HCT116 (cell line): ENCODE data around the gene ZNHIT6.

Source experiments
- CEBPB ChIP-seq: IDR thresholded peaks from 2 replicates; pipeline ENCODE4 v1.6.1; 2012; ENCODE audit warnings: low read depth
- EZH2 ChIP-seq: fragments of 200-600 bp; sonication (generic); IDR thresholded peaks from 2 replicates; pipeline ENCODE4 v1.6.1; 2017; ENCODE audit warnings: antibody characterized with exemption, mixed run types
- EZH2phosphoT487 ChIP-seq: fragments of 200-600 bp; IDR thresholded peaks from 2 replicates; pipeline ENCODE4 v1.6.1; 2018; ENCODE audit warnings: antibody characterized with exemption, borderline replicate concordance
- FOSL1 ChIP-seq: IDR thresholded peaks from 2 replicates; pipeline ENCODE4 v1.6.1; 2012; ENCODE audit warnings: low read depth
- JUND ChIP-seq: IDR thresholded peaks from 2 replicates; pipeline ENCODE4 v1.6.1; 2012
- POLR2A ChIP-seq: IDR thresholded peaks from 2 replicates; pipeline ENCODE4 v1.7.0; 2011; ENCODE audit warnings: borderline replicate concordance; ENCODE audit not compliant: insufficient read depth, insufficient read length; ENCODE audit errors: extremely low read depth
- POLR2AphosphoS5 ChIP-seq: IDR thresholded peaks from 2 replicates; pipeline ENCODE4 v1.6.1; 2011; ENCODE audit warnings: mild to moderate bottlenecking, low read depth, low read length, moderate library complexity
- RAD21 ChIP-seq: IDR thresholded peaks from 2 replicates; pipeline ENCODE4 v1.6.1; 2012; ENCODE audit warnings: low read depth, mild to moderate bottlenecking
- TCF7L2 ChIP-seq: IDR thresholded peaks from 2 replicates; pipeline ENCODE4 v1.7.0; 2011; ENCODE audit warnings: borderline replicate concordance, inconsistent platforms; ENCODE audit not compliant: insufficient read depth, insufficient read length; ENCODE audit errors: extremely low read depth
- TF ChIP-seq, protein P1 (sequence below), 3 experiments: fragments of 200-600 bp in 1 of 3; sonication (generic) in 1 of 3; IDR thresholded peaks in 2 of 3; conservative IDR thresholded peaks in 1 of 3; 2 replicates each; pipeline ENCODE4 v1.5.1; 2012 to 2017; ENCODE audit warnings: low read depth in 2 of 3, low read length in 2 of 3, antibody characterized with exemption in 1 of 3, borderline replicate concordance in 1 of 3, control low read depth in 1 of 3, mild to moderate bottlenecking in 1 of 3, mixed read lengths in 1 of 3, mixed run types in 1 of 3, moderate library complexity in 1 of 3; ENCODE audit not compliant: insufficient read depth in 1 of 3
- TF ChIP-seq, protein P2 (sequence below): IDR thresholded peaks from 2 replicates; pipeline ENCODE4 v1.6.1; 2012
- TF ChIP-seq, protein P3 (sequence below): IDR thresholded peaks from 2 replicates; pipeline ENCODE4 v1.6.1; 2012
- TF ChIP-seq, protein P4 (sequence below): IDR thresholded peaks from 2 replicates; pipeline ENCODE4 v1.6.1; 2012; ENCODE audit warnings: low read depth

DNA sequence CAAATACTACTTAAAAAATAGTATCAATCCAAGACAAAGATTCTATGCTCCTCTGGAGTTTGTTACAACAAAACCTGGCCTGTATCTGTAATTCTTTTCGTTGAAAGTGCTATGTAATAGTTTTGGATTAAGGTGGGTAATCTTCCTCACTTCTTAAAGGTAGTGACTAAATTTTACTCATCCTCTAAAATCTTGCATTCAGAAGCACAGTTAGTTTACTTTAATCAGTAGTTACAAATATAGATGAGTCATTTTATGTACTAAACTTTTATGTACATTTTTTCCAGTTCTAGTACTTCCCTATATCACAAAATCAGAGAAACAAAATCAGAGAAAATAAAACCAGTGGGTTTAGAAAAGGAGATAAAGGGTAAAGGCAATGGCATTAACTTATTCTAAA, 51.3 kb downstream of the ZNHIT6 start:
- TF ChIP-seq, protein P1, sequence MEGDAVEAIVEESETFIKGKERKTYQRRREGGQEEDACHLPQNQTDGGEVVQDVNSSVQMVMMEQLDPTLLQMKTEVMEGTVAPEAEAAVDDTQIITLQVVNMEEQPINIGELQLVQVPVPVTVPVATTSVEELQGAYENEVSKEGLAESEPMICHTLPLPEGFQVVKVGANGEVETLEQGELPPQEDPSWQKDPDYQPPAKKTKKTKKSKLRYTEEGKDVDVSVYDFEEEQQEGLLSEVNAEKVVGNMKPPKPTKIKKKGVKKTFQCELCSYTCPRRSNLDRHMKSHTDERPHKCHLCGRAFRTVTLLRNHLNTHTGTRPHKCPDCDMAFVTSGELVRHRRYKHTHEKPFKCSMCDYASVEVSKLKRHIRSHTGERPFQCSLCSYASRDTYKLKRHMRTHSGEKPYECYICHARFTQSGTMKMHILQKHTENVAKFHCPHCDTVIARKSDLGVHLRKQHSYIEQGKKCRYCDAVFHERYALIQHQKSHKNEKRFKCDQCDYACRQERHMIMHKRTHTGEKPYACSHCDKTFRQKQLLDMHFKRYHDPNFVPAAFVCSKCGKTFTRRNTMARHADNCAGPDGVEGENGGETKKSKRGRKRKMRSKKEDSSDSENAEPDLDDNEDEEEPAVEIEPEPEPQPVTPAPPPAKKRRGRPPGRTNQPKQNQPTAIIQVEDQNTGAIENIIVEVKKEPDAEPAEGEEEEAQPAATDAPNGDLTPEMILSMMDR (IDR thresholded peaks at IDR 0.05 in 2 of 3, conservative IDR thresholded peaks at IDR 0.05 in 1 of 3; ENCODE audit: borderline replicate concordance in 1 of 3, insufficient read depth in 1 of 3, low read depth in 2 of 3, low read length in 2 of 3): no peak
- TF ChIP-seq, protein P2, sequence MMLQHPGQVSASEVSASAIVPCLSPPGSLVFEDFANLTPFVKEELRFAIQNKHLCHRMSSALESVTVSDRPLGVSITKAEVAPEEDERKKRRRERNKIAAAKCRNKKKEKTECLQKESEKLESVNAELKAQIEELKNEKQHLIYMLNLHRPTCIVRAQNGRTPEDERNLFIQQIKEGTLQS: no peak
- no peak for TF ChIP-seq EZH2
- TF ChIP-seq POLR2A: no peak
- TF ChIP-seq, protein P3, sequence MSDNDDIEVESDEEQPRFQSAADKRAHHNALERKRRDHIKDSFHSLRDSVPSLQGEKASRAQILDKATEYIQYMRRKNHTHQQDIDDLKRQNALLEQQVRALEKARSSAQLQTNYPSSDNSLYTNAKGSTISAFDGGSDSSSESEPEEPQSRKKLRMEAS: no peak
- no peak for TF ChIP-seq EZH2phosphoT487
- no peak for TF ChIP-seq TCF7L2
- no peak for TF ChIP-seq POLR2AphosphoS5
- TF ChIP-seq JUND: no peak
- no peak for TF ChIP-seq RAD21
- TF ChIP-seq, protein P4, sequence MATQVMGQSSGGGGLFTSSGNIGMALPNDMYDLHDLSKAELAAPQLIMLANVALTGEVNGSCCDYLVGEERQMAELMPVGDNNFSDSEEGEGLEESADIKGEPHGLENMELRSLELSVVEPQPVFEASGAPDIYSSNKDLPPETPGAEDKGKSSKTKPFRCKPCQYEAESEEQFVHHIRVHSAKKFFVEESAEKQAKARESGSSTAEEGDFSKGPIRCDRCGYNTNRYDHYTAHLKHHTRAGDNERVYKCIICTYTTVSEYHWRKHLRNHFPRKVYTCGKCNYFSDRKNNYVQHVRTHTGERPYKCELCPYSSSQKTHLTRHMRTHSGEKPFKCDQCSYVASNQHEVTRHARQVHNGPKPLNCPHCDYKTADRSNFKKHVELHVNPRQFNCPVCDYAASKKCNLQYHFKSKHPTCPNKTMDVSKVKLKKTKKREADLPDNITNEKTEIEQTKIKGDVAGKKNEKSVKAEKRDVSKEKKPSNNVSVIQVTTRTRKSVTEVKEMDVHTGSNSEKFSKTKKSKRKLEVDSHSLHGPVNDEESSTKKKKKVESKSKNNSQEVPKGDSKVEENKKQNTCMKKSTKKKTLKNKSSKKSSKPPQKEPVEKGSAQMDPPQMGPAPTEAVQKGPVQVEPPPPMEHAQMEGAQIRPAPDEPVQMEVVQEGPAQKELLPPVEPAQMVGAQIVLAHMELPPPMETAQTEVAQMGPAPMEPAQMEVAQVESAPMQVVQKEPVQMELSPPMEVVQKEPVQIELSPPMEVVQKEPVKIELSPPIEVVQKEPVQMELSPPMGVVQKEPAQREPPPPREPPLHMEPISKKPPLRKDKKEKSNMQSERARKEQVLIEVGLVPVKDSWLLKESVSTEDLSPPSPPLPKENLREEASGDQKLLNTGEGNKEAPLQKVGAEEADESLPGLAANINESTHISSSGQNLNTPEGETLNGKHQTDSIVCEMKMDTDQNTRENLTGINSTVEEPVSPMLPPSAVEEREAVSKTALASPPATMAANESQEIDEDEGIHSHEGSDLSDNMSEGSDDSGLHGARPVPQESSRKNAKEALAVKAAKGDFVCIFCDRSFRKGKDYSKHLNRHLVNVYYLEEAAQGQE: no peak
- TF ChIP-seq CEBPB: no peak
- no peak for TF ChIP-seq FOSL1
